PC-9 (cell line): Measurements from ENCODE around the gene AKAP8L. TPM values are rescaled to one million over a fixed set of nuclear protein-coding genes. Genes with fewer than 3 reads are reported as not detected.
"Not testable (repeated sequence)": the region's sequence is repeated elsewhere in the genome, so short reads cannot be mapped to it uniquely, and the experiment has no call there.

ENCODE experiments used
- BruUV-seq: library from RNA; stranded (reverse); fragments of 400-500 nt; replicated peaks from 2 replicates; lab custom pipeline; 2021; lab: Mats Ljungman, UMichigan
- CTCF ChIA-PET: fragments of 300-600 bp; sonication (Branson Sonifier 250); formaldehyde crosslinking; loops from one replicate; lab custom pipeline; 2022; ENCODE audit warnings: antibody characterized with exemption; lab: Charles Lee
- POLR2A ChIA-PET: fragments of 300-600 bp; sonication (Branson Sonifier 250); formaldehyde crosslinking; loops from one replicate; lab custom pipeline; 2022; ENCODE audit warnings: antibody characterized with exemption; ENCODE audit not compliant: unreplicated experiment; lab: Charles Lee
- DNase-seq, 2 experiments: peaks; one replicate each; pipeline versions ENCODE4 v3.0.0 to v3.0.0-alpha.2; 2015 to 2022; ENCODE audit warnings: mixed read lengths in 1 of 2
- H2AFZ ChIP-seq: fragments of 200-600 bp; sonication (generic); 2 replicates; pipeline ENCODE4 v1.8.1; 2017; ENCODE audit warnings: antibody characterized with exemption
- H3F3A ChIP-seq: fragments of 200-600 bp; sonication (generic); 2 replicates; pipeline ENCODE4 v1.8.1; 2017; ENCODE audit warnings: antibody characterized with exemption, mild to moderate bottlenecking, low read depth; ENCODE audit not compliant: insufficient read depth
- H3K27ac ChIP-seq: fragments of 200-600 bp; sonication (generic); 2 replicates; pipeline ENCODE4 v1.6.1; 2016; ENCODE audit warnings: mixed run types
- H3K27me3 ChIP-seq: fragments of 200-600 bp; sonication (generic); 2 replicates; pipeline ENCODE4 v1.6.1; 2016; ENCODE audit warnings: low read depth, mixed run types; ENCODE audit not compliant: insufficient read depth
- H3K36me3 ChIP-seq: fragments of 200-600 bp; sonication (generic); 2 replicates; pipeline ENCODE4 v1.6.1; 2016; ENCODE audit warnings: low read depth, mixed run types
- H3K4me1 ChIP-seq: fragments of 200-600 bp; sonication (generic); replicated peaks from 2 replicates; pipeline ENCODE4 v1.6.1; 2016; ENCODE audit warnings: mixed run types; ENCODE audit not compliant: insufficient read depth
- H3K4me2 ChIP-seq: fragments of 200-600 bp; sonication (generic); 2 replicates; pipeline ENCODE4 v1.6.1; 2017; ENCODE audit warnings: mixed run types
- H3K4me3 ChIP-seq: fragments of 200-600 bp; sonication (generic); 2 replicates; pipeline ENCODE4 v1.6.1; 2016; ENCODE audit warnings: mixed run types
- H3K79me2 ChIP-seq: fragments of 200-600 bp; sonication (generic); 2 replicates; pipeline ENCODE4 v1.6.1; 2017; ENCODE audit warnings: low read depth, mixed run types
- H3K9me2 ChIP-seq: fragments of 200-600 bp; sonication (generic); 2 replicates; pipeline ENCODE4 v1.8.1; 2017; ENCODE audit warnings: mild to moderate bottlenecking; ENCODE audit not compliant: insufficient read depth
- H3K9me3 ChIP-seq: fragments of 200-600 bp; sonication (generic); 2 replicates; pipeline ENCODE4 v1.8.1; 2016; ENCODE audit warnings: low read depth; ENCODE audit not compliant: insufficient read depth
- H4K20me1 ChIP-seq: fragments of 200-600 bp; sonication (generic); 2 replicates; pipeline ENCODE4 v1.8.1; 2017; ENCODE audit not compliant: insufficient read depth
- EZH2 ChIP-seq: fragments of 200-600 bp; sonication (generic); IDR thresholded peaks from 2 replicates; pipeline ENCODE4 v1.8.0; 2017; ENCODE audit warnings: antibody characterized with exemption, low read depth
- intact Hi-C: fragments of 100-400 bp; cut with micrococcal nuclease; formaldehyde crosslinking; loops from one replicate; pipeline ENCODE4 v1.10.0; 2022; ENCODE audit not compliant: unreplicated experiment
- total RNA-seq: library from RNA; stranded (reverse); gene quantifications from 2 replicates; pipeline ENCODE4 v1.2.3, GENCODE V29; 2021
- TF ChIP-seq, protein P1 (sequence below): fragments of 200-600 bp; sonication (generic); conservative IDR thresholded peaks from 2 replicates; pipeline ENCODE4 v1.6.1; 2017; ENCODE audit warnings: mixed run types, antibody characterized with exemption, mild to moderate bottlenecking, moderate library complexity

AKAP8L gene
- total RNA-seq, 1 experiment from 2014 or later = 49.9 TPM

DNA sequence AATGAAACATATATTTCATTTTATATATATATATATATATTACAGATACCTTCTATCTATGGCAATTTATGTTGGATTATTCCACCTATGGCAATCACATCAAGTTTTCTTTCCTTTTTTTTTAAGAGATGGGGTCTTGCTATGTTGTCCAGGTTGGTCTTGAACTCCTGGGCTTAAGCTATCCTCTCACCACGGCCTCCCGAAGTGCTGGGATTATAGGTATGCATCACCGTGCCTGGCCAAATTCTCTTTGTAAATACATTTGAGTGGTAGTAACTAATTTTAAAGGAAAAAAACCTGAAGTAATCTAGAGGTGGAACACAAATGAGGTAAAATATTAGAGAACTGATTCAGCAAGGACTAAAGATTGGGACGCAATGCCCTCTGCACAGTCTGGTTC is 64.9 kb downstream of the AKAP8L start:
- POLR2A ChIA-PET = no interaction called here
- 0 out of 2 replicates have a peak, but pooled peaks cover 9% of the 10 kb centered on the region for H4K20me1 ChIP-seq
- TF ChIP-seq, protein P1, sequence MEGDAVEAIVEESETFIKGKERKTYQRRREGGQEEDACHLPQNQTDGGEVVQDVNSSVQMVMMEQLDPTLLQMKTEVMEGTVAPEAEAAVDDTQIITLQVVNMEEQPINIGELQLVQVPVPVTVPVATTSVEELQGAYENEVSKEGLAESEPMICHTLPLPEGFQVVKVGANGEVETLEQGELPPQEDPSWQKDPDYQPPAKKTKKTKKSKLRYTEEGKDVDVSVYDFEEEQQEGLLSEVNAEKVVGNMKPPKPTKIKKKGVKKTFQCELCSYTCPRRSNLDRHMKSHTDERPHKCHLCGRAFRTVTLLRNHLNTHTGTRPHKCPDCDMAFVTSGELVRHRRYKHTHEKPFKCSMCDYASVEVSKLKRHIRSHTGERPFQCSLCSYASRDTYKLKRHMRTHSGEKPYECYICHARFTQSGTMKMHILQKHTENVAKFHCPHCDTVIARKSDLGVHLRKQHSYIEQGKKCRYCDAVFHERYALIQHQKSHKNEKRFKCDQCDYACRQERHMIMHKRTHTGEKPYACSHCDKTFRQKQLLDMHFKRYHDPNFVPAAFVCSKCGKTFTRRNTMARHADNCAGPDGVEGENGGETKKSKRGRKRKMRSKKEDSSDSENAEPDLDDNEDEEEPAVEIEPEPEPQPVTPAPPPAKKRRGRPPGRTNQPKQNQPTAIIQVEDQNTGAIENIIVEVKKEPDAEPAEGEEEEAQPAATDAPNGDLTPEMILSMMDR = no peak
- TF ChIP-seq EZH2 = no peak

GRCh38 chr19:15352535-15352934 is 66.3 kb downstream of the AKAP8L start:
- DNase-seq, H3K79me2 ChIP-seq, BruUV-seq, H3K27ac ChIP-seq, POLR2A ChIA-PET, H3K4me3 ChIP-seq, H4K20me1 ChIP-seq, H2AFZ ChIP-seq, H3K27me3 ChIP-seq, H3K4me1 ChIP-seq, CTCF ChIA-PET, intact Hi-C loops, H3K4me2 ChIP-seq, H3K9me3 ChIP-seq, H3K9me2 ChIP-seq: not testable (repeated sequence)
- Histone ChIP-seq H3K36me3 (peaks cover 11% of the 10 kb centered on the region; the same call in 1 of the 2 replicates), H3F3A (peaks cover 39% of the 10 kb centered on the region; the same call in 1 of the 2 replicates)

More for the DNA sequence above, 64.9 kb downstream of the AKAP8L start:
- Histone ChIP-seq H3K79me2 (no peaks in the 10 kb centered on the region), H3F3A (peaks cover 50% of the 10 kb centered on the region; the same call in 1 of the 2 replicates), H2AFZ (no peak overlapping the region), H3K4me2 (no peak overlapping the region), H3K27ac (no peak overlapping the region), H3K27me3 (no peaks in the 10 kb centered on the region), H3K9me2 (no peaks in the 10 kb centered on the region), H3K9me3 (no peaks in the 10 kb centered on the region), H3K4me3 (no peak overlapping the region), H3K36me3 (peaks cover 17% of the 10 kb centered on the region), H3K4me1 (no peaks in the 10 kb centered on the region)
- DNase-seq = no peak
- BruUV-seq = no TSS peak
- intact Hi-C loops = no loop called here
- CTCF ChIA-PET = no interaction called here

DNA sequence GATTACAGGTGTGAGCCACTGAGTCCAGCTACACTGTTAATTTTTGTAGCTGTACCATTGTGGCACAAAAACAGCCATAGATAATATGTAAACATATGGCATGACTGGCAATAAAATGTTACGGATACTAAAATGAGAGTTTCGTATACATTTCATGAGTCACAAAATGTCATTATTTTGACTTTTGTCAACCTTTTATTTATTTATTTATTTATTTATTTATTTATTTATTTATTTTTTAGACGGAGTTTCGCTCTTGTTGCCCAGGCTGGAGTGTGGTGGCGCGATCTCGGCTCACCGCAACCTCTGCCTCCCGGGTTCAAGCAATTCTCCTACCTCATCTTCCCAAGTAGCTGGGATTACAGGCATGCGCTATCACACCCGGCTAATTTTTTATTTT is 77.5 kb downstream of the AKAP8L start:
- H3K27me3 ChIP-seq, H3K4me3 ChIP-seq, H2AFZ ChIP-seq, POLR2A ChIA-PET, H3K27ac ChIP-seq, H3K9me3 ChIP-seq, H3K9me2 ChIP-seq, CTCF ChIA-PET, BruUV-seq, H3K4me2 ChIP-seq, DNase-seq, H3K79me2 ChIP-seq, H3F3A ChIP-seq, intact Hi-C loops, H3K36me3 ChIP-seq, H4K20me1 ChIP-seq, H3K4me1 ChIP-seq: not testable (repeated sequence)

- Histone ChIP-seq H2AFZ (no peak overlapping the region), H3K79me2 (no peaks in the 10 kb centered on the region), H3K27ac (no peak overlapping the region), H3K9me2 (no peaks in the 10 kb centered on the region), H3F3A (no peaks in the 10 kb centered on the region; the same call in 1 of the 2 replicates), H3K4me2 (no peak overlapping the region), H3K9me3 (no peaks in the 10 kb centered on the region), H3K4me3 (no peak overlapping the region), H3K36me3 (no peaks in the 10 kb centered on the region; the same call in 1 of the 2 replicates), H3K27me3 (no peaks in the 10 kb centered on the region), H4K20me1 (0 out of 2 replicates have a peak, but pooled peaks cover 8% of the 10 kb centered on the region), H3K4me1 (no peaks in the 10 kb centered on the region)
- no peak for DNase-seq
- no TSS peak for BruUV-seq
- TF ChIP-seq EZH2 = no peak
- TF ChIP-seq, protein P1 = no peak
- ChIA-PET POLR2A (no interaction called here), CTCF (interaction anchor here (0.6 kb wide), 1 partner anchor 302 kb away, joined by 14 read pairs; no protein-coding TSS in a partner anchor)
- intact Hi-C loops = no loop called here
These were observed 78.7 kb downstream of the AKAP8L start for GRCh38 chr19:15340086-15340485.
